Tibial nerve (tissue), 4 donors: ENCODE data around the gene DNAJC15. TPM values are rescaled to one million over a fixed set of nuclear protein-coding genes. Genes with fewer than 3 reads are reported as not detected.

Source experiments
- DNase-seq, 2 donors: peaks; one replicate each; pipeline ENCODE4 v3.0.0-alpha.2; 2019; ENCODE audit warnings: low spot score in 2 of 2
- H3K27ac ChIP-seq, 4 donors: fragments of 200-600 bp; sonication (generic) in 3 of 4; one replicate each; pipeline ENCODE4 v1.5.1; 2017 to 2019; ENCODE audit warnings: mild to moderate bottlenecking in 1 of 4
- H3K27me3 ChIP-seq, 2 donors: fragments of 200-600 bp; sonication (generic) in 1 of 2; one replicate each; pipeline versions ENCODE4 v1.5.1 to v1.6.0; 2017 to 2019
- H3K36me3 ChIP-seq, 3 donors: fragments of 200-600 bp; sonication (generic); one replicate each; pipeline ENCODE4 v1.5.1; 2018 to 2019
- H3K4me1 ChIP-seq, 4 donors: fragments of 200-600 bp; sonication (generic) in 3 of 4; one replicate each; pipeline ENCODE4 v1.5.1; 2017 to 2019
- H3K4me3 ChIP-seq, 4 donors: fragments of 200-600 bp; sonication (generic) in 3 of 4; one replicate each; pipeline ENCODE4 v1.5.1; 2017 to 2019; ENCODE audit warnings: mild to moderate bottlenecking in 1 of 4, moderate library complexity in 1 of 4
- H3K9me3 ChIP-seq, 4 donors: fragments of 200-600 bp; sonication (generic) in 3 of 4; one replicate each; pipeline ENCODE4 v1.5.1; 2017 to 2019
- EP300 ChIP-seq, 2 donors: sonication (generic); formaldehyde crosslinking; IDR thresholded peaks; one replicate each; pipeline ENCODE4 v1.6.1; 2017; ENCODE audit warnings: antibody characterized with exemption in 2 of 2, mild to moderate bottlenecking in 1 of 2
- POLR2A ChIP-seq, 2 donors: fragments of 450-650 bp; IDR thresholded peaks; one replicate each; pipeline ENCODE4 v1.6.1; 2017; ENCODE audit warnings: antibody characterized with exemption in 2 of 2, mild to moderate bottlenecking in 2 of 2, moderate library complexity in 2 of 2
- WGBS, 2 donors: methylation state at CpG; one replicate each; pipeline ENCODE4 v1.1.5; 2018; 5-methylcytosine and 5-hydroxymethylcytosine counted together
- total RNA-seq, 4 donors: library from RNA; depleted of rRNA; stranded (reverse); fragments of >200 nt; gene quantifications; one replicate each; pipeline ENCODE4 v1.1.0, GENCODE V29; 2016
- TF ChIP-seq, protein P1 (sequence below), 5 experiments: fragments of 200-600 bp in 3 of 5; fragments of 450-650 bp in 2 of 5; sonication (generic) in 3 of 5; IDR thresholded peaks; one replicate each; pipeline ENCODE4 v1.5.1; 2016 to 2019; ENCODE audit warnings: antibody characterized with exemption in 5 of 5, mild to moderate bottlenecking in 3 of 5, moderate library complexity in 2 of 5

Gene DNAJC15
- total RNA-seq, 4 donors from 2014 or later = 3.7 to 9.2 (median 5.7) TPM

DNA sequence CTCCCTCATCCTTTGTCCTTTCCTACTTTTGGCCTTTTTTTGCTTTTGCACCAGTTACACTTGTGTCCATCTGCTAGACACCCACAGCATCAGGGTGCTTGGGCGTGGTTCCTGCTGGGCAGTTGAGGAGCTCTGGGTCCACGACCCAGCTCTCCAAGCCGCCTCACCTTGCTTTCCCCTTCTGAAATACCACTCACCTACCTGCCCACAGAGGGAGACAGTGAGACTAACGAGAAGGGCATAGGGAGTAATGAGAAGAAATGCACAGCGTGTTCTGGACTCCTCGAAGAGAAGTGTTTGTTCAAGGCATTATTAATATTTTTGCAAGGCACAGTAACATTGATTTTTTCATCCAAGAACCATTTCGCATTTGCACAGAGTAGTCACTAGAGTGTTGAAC, 92.9 kb downstream of the DNAJC15 start:
- no peak for DNase-seq
- no peaks in the 10 kb centered on the region for H3K4me1 ChIP-seq
- no peaks in the 10 kb centered on the region for H3K36me3 ChIP-seq
- no peaks in the 10 kb centered on the region for H3K9me3 ChIP-seq
- TF ChIP-seq, protein P1, sequence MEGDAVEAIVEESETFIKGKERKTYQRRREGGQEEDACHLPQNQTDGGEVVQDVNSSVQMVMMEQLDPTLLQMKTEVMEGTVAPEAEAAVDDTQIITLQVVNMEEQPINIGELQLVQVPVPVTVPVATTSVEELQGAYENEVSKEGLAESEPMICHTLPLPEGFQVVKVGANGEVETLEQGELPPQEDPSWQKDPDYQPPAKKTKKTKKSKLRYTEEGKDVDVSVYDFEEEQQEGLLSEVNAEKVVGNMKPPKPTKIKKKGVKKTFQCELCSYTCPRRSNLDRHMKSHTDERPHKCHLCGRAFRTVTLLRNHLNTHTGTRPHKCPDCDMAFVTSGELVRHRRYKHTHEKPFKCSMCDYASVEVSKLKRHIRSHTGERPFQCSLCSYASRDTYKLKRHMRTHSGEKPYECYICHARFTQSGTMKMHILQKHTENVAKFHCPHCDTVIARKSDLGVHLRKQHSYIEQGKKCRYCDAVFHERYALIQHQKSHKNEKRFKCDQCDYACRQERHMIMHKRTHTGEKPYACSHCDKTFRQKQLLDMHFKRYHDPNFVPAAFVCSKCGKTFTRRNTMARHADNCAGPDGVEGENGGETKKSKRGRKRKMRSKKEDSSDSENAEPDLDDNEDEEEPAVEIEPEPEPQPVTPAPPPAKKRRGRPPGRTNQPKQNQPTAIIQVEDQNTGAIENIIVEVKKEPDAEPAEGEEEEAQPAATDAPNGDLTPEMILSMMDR (IDR thresholded peaks at IDR 0.05) = no peak
- TF ChIP-seq EP300 (IDR thresholded peaks at IDR 0.05) (no peak), POLR2A (IDR thresholded peaks at IDR 0.05) (no peak)
- 95 to 97% methylated on average over 7 of the region's 7 CpGs for WGBS, 2 donors
- no peak overlapping the region for H3K27ac ChIP-seq
- no peaks in the 10 kb centered on the region for H3K27me3 ChIP-seq
- H3K4me3 ChIP-seq = no peak overlapping the region

DNA sequence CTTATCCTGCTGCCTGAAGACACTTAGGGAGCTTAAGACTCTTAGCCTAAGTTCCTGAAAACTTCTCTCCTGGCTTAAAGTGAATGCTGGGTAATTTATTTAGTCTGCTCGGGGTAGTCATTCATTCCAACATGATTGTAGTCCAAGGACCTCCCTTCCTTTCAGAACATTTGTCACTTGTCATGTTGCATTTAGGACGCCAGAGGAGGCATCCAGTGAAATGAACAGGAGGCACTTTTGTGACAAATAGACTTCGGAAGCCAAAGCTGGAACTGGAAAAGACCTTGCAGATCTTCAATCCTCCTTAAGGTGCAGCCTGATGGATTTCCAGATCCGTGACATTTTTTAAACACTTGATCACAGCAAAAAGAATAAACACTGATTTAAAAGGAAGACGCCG, 95.1 kb downstream of the DNAJC15 start:
- no peaks in the 10 kb centered on the region for H3K4me1 ChIP-seq
- H3K27me3 ChIP-seq = peaks cover 0 to 5% of the 10 kb centered on the region in 2 donors
- H3K9me3 ChIP-seq = no peaks in the 10 kb centered on the region
- WGBS, 2 donors = 77 to 82% methylated on average over 6 of the region's 6 CpGs
- no peak overlapping the region for H3K27ac ChIP-seq
- TF ChIP-seq, protein P1 (IDR thresholded peaks at IDR 0.05) = no peak
- DNase-seq = no peak
- H3K36me3 ChIP-seq = no peaks in the 10 kb centered on the region
- H3K4me3 ChIP-seq = no peak overlapping the region

DNA sequence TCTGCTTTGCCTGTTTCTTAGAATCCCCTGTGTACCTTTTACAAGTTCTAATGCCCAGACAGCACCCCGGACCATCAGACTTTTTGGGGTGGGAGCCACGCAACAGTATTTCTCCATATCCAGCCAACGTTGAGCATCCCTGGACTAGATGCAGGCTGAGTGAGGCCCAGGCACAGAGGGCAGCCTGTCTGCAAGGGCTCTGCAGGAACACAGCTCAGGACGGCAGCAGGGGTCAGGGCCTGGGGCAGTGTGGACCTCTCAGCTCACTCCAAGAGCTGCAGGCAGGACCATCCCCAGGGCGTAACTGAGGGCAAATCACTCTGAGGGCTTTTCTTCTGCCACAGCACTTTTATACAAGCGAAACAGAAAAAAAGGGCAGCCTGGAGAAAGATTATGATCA, 95.8 kb downstream of the DNAJC15 start:
- DNase-seq = no peak
- Histone ChIP-seq H3K27me3 (peaks cover 0 to 5% of the 10 kb centered on the region in 2 donors), H3K9me3 (no peaks in the 10 kb centered on the region), H3K4me3 (no peak overlapping the region), H3K4me1 (no peaks in the 10 kb centered on the region), H3K27ac (no peak overlapping the region), H3K36me3 (no peaks in the 10 kb centered on the region)
- 64 to 69% methylated on average over 6 of the region's 6 CpGs for WGBS, 2 donors
- TF ChIP-seq, protein P1 (IDR thresholded peaks at IDR 0.05) = no peak
- TF ChIP-seq EP300 (IDR thresholded peaks at IDR 0.05) = no peak
- TF ChIP-seq POLR2A (IDR thresholded peaks at IDR 0.05) = no peak

DNA sequence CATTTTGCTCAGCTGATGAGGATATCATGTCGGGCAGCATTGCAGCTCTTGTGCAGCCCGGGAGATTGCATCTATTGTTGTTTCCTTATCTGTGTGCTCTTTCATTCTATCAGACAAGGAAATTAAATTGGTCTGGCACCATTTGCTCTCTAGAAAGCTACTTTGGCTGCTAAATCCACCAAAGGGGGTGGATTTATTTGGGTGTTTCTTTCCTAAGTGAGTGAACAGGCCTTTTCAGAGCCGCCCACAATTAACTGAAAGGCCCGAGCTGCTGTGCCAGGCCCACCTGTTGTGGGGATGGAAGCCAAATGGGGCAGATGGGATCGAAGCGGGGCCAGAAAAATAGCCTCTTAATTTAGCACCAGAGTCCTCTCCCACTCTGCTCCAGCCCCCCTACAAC, 99.4 kb downstream of the DNAJC15 start:
- H3K9me3 ChIP-seq = no peaks in the 10 kb centered on the region
- H3K36me3 ChIP-seq = no peaks in the 10 kb centered on the region
- peaks cover 0 to 5% (median 0%) of the 10 kb centered on the region in 4 donors for H3K4me1 ChIP-seq
- peaks cover 0 to 5% of the 10 kb centered on the region in 2 donors for H3K27me3 ChIP-seq
- no peak overlapping the region for H3K27ac ChIP-seq
- no peak overlapping the region for H3K4me3 ChIP-seq
- WGBS, 2 donors = 56 to 64% methylated on average over 6 of the region's 6 CpGs
- TF ChIP-seq POLR2A (IDR thresholded peaks at IDR 0.05) (no peak), EP300 (IDR thresholded peaks at IDR 0.05) (no peak)
- TF ChIP-seq, protein P1 (IDR thresholded peaks at IDR 0.05) = no peak
- no peak for DNase-seq

DNA sequence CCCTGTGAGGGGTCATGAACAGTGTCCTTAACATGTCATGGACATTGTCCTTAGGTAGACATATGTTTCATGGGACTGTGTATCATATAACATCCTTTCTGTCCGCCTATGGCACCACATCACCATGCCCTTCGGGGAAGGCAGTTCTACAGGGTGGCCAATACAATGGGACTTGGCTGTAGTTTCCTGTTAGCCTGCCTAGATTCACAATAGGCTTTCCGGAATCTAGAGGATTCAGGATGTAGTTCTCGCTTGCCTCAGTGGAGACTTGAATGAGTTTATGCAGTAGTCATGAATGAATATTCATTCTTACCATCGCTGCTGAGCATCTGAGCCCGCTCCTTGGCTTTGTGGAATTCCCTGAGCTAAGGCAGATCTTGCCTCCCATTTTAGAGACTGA, 100.5 kb downstream of the DNAJC15 start:
- peaks cover 0 to 8% (median 0%) of the 10 kb centered on the region in 4 donors for H3K4me1 ChIP-seq
- no peaks in the 10 kb centered on the region for H3K36me3 ChIP-seq
- H3K4me3 ChIP-seq = no peak overlapping the region
- peaks cover 0 to 5% of the 10 kb centered on the region in 2 donors for H3K27me3 ChIP-seq
- 91 to 96% methylated on average over 6 of the region's 6 CpGs for WGBS, 2 donors
- no peaks in the 10 kb centered on the region for H3K9me3 ChIP-seq
- no peak for DNase-seq
- TF ChIP-seq EP300 (IDR thresholded peaks at IDR 0.05) (no peak), POLR2A (IDR thresholded peaks at IDR 0.05) (no peak)
- TF ChIP-seq, protein P1 (IDR thresholded peaks at IDR 0.05) = no peak
- no peak overlapping the region for H3K27ac ChIP-seq
